HTERT RPE-1 (cell line): Measurements from ENCODE around the gene CNTN5.
"Not testable (repeated sequence)": the region's sequence is repeated elsewhere in the genome, so short reads cannot be mapped to it uniquely, and the experiment has no call there.

ENCODE experiments used
- in situ Hi-C: fragments of 300-500 bp; cut with MboI; formaldehyde crosslinking; loops from 4 replicates; pipeline ENCODE4 v1.14.3; 2020; ENCODE audit warnings: low sequenced_read_pairs

Gene CNTN5

GRCh38 chr11:99020352-99021225, at the start of gene CNTN5:
Gene CNTN5 (plus strand): TSS chr11:99020949.
- in situ Hi-C loops = no loop called here

DNA sequence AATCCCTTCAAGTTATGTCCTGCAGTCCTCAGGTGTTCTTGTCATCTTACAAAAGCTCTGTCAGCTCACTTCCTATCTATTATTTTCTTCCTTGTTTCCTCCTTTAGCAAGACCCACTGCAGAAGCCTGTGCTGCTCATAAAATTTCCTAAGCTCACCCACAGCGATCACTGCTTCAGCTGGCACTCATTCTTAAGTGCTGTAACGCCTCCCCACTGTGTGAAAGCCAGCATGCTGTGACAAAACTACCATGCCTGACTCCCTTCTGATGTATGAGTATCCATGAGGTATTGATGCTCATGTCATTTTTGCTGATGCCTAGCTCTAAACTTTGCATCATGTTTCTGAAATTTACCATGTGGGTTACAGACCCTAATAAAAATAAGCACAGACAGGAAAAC, 41.5 kb upstream of the CNTN5 start:
- in situ Hi-C loops = no loop called here

DNA sequence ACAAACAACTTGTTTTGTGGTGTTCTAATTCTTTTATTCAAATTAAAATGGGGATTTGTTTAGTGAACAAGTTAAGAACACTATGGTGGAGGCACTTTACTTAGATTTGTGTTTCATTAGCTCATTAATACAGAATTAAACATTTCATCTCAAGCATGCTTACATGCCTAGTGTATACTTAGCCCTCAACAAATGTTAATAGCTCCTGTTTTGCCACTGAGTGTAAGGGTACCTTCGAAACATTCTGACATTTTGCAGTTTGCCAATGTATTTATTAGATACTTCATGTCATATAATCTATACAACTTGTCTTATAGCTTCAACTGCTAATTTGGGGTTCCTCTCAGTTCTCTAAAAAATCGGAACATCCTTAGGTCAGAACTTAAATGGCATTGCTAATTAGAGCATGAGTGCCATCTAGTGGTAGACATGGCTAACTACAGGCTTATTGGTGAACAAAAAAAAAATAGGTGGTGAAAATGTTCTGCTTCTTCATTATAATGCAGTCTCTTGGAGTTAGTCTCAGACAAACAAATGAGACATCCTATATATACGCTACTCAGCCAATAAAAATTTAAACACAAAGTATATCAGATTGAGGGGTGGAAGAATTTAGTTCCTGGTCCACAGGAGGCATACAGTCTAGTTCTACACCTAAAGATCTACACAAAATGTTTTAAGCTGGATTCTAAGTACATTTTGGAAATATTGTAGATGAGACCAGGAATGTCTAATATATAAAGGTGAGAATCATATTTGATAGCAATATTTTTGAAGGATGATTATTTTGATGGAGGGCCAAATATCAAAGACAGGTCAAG, 4.9 kb upstream of the CNTN5 start:
- in situ Hi-C loops = no loop called here

DNA sequence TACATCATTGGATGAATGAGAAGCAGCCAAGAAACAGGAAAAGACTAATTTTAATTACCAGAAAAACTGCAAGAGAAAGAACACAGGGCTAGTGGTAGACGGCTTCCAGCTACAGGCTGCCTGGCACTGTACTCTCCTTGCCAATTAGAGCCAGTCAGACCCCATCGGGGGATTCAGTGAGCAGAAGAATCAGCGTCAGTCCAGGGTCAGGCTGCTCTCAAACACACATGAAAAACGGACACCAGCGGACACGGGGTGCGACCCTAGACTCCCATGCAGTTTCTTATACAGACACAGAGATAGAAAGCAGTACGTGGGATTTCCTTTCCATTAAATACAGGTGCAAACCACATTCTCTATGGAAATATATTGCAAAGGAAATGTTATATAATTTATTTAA, 1.1 kb upstream of the CNTN5 start:
- in situ Hi-C loops = no loop called here

- in situ Hi-C loops = no loop called here
Observed at GRCh38 chr11:99037057-99037456, 16.3 kb downstream of the CNTN5 start.

GRCh38 chr11:99063331-99063730, 42.6 kb downstream of the CNTN5 start:
- in situ Hi-C loops = no loop called here

DNA sequence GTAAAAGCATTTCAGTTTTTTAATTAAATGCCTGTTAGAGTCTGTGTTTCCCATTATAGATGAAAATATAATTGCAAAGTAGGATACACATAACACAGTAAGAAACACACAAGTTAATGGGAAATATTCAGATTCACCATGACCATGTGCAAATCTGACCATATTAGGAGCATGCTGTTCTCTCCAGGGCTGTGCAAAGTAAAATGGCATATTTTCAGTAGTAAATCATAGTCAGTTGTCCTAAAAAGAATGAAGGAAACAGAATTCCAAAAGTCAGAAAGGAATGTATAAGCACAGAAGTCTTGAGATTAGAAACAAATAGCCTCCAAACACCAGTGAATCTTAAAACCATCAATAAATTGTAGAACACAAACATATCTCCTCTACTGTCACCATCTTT, 44.4 kb downstream of the CNTN5 start:
- in situ Hi-C loops = no loop called here

DNA sequence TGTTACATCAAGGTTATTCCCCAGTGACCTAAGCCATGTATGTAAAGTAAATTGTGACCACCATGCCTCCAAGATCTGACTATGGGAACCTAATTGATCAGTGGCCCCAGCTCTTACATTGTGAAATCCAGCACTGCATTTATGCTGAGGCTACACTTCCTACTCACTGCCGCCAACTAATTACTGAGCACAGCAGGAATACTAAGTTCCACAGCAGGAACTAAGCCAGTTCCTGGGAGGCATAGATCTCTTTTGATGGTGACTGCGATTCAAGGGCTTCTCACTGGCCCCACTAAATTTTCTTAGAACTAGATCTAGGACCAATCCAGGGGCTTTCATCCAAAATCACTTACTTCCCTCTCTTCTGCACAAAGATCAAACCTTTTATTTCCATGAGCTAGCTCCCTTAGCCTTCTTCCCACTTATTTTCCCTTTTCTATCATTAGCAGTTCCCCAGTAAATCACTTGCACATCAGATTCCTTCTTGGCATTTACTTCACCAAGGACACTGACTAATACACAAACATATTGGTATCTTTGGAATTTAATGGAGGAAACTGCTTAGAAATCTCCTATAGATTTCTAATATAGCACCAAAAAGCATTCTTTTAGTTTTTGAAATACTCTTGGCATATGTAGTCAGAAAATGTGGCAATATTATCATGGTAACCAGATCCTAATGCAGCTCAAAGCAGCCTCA, 46.0 kb downstream of the CNTN5 start:
- in situ Hi-C loops = no loop called here

- in situ Hi-C loops = no loop called here
Observed at GRCh38 chr11:99068832-99069231, 48.1 kb downstream of the CNTN5 start.

GRCh38 chr11:99069856-99070444, 49.2 kb downstream of the CNTN5 start:
- in situ Hi-C loops = no loop called here

- in situ Hi-C loops = no loop called here
Observed at GRCh38 chr11:99079576-99079975, 58.8 kb downstream of the CNTN5 start.

GRCh38 chr11:99080154-99080553, 59.4 kb downstream of the CNTN5 start:
- in situ Hi-C loops = no loop called here

GRCh38 chr11:99098258-99098657, 77.5 kb downstream of the CNTN5 start:
- in situ Hi-C loops = no loop called here

DNA sequence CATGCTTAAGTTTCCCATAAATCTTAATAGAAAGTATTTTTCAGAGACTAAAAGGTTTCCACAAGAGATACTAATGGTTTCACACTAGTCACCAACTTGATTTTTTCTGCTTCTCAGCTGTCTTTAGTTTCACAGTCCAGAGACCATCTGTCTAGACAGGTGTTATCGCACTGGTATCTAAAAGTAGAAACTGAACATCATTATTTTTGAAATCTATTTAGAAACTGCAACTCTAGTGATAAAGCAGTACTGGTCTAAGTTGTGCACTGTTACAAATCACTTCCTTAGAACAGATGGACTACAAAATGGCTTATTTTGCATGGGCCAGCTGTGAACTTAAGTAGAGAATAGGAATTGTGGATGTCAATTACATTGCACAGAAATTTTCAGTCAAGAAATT, 78.0 kb downstream of the CNTN5 start:
- in situ Hi-C loops = no loop called here

- in situ Hi-C loops = no loop called here
Observed at GRCh38 chr11:99117603-99118002, 96.9 kb downstream of the CNTN5 start.

DNA sequence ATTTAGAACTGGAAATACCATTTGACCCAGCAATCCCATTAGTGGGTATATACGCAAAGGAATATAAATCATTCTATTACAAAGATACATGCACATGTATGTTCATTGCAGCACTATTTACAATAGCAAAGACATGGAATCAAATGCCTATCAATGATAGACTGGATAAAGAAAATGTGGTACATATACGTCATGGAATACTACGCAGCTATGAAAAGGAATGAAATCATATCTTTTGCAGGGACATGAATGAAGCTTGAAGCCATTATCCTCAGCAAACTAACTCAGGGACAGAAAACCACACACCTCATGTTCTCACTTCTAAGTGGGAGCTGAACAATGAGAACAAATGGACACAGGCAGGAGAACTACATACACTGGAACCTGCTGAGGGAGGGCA, 113.1 kb downstream of the CNTN5 start:
- in situ Hi-C loops = not testable (repeated sequence)

- in situ Hi-C loops = no loop called here
Observed at GRCh38 chr11:99135508-99135907, 114.8 kb downstream of the CNTN5 start.

- in situ Hi-C loops = no loop called here
Observed at GRCh38 chr11:99142237-99142636, 121.5 kb downstream of the CNTN5 start.

GRCh38 chr11:99148352-99148751, 127.6 kb downstream of the CNTN5 start:
- in situ Hi-C loops = no loop called here

DNA sequence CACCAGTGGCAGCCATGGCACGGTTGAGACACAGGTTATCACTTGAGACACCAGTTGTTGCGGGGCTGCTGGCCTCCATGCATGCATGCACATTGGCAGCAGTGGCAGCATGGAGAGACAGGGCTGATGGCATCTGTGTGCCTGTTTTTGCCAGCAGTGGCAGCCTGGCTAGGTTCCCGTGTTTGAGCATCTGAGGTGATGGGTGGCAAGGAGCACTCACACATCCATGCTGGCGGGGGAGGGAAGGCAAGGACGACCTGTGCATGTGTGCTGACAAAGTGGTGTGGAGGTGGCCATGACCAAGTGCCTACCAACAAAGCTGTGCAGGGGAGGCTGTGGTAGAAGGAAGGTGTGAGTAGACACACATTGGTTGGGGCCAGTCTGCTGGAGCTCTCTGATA, 133.5 kb downstream of the CNTN5 start:
- in situ Hi-C loops = no loop called here

DNA sequence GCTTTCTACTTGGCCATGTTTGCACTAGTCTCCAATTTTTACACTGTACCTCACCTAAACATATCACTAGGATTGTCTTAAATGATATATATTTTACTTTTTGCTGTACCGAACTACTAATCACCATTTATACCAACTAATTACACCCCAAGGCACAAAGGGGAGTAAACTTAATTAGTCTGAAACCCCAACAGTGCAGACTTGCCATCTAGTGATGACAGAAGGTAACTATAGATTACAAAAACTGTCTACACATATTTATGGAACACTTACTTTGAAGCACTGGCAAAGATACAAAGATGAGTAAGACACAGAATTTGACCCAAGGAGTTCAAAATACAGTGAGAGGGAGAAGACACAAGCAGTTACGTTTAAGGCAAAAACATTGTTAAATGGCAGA, 139.7 kb downstream of the CNTN5 start:
- in situ Hi-C loops = no loop called here
